Trophoblast cell (in vitro differentiated cells and primary cell): ENCODE data around the gene ZNF394.

Source experiments
- DNase-seq, 2 donors: peaks; one replicate each; pipeline ENCODE4 v3.0.0-alpha.2; 2016
- H2AFZ ChIP-seq: 2 replicates; pipeline ENCODE4 v1.6.1; 2013; ENCODE audit warnings: low read length, moderate library complexity, mild to moderate bottlenecking; ENCODE audit not compliant: insufficient read depth, poor library complexity
- H2AK5ac ChIP-seq: 2 replicates; pipeline ENCODE4 v1.6.1; 2013; ENCODE audit warnings: mild to moderate bottlenecking, low read length
- H2BK120ac ChIP-seq: 2 replicates; pipeline ENCODE4 v1.6.1; 2013; ENCODE audit warnings: low read length, mild to moderate bottlenecking, moderate library complexity; ENCODE audit not compliant: insufficient read depth, poor library complexity
- H2BK12ac ChIP-seq: 2 replicates; pipeline ENCODE4 v1.6.1; 2013; ENCODE audit warnings: mild to moderate bottlenecking, low read length, moderate library complexity
- H2BK5ac ChIP-seq: 2 replicates; pipeline ENCODE4 v1.6.1; 2013; ENCODE audit warnings: low read length, low read depth, moderate library complexity, mild to moderate bottlenecking; ENCODE audit not compliant: poor library complexity
- H3K14ac ChIP-seq: 2 replicates; pipeline ENCODE4 v1.6.1; 2013; ENCODE audit warnings: mild to moderate bottlenecking, low read length
- H3K18ac ChIP-seq: 2 replicates; pipeline ENCODE4 v1.6.1; 2013; ENCODE audit warnings: mild to moderate bottlenecking, low read length
- H3K23ac ChIP-seq: 2 replicates; pipeline ENCODE4 v1.6.1; 2013; ENCODE audit warnings: low read length
- H3K27ac ChIP-seq: 2 replicates; pipeline ENCODE4 v1.5.1; 2013; ENCODE audit warnings: low read depth, mild to moderate bottlenecking, inconsistent platforms, low read length, moderate library complexity
- H3K27me3 ChIP-seq: 2 replicates; pipeline ENCODE4 v1.6.1; 2013; ENCODE audit warnings: inconsistent platforms, mild to moderate bottlenecking, low read length, moderate library complexity; ENCODE audit not compliant: insufficient read depth
- H3K36me3 ChIP-seq, 2 experiments: 1 replicate in 1 of 2; 2 replicates in 1 of 2; pipeline ENCODE4 v1.6.1; 2013; ENCODE audit warnings: low read length in 2 of 2, mild to moderate bottlenecking in 2 of 2, moderate library complexity in 1 of 2; ENCODE audit not compliant: insufficient read depth in 2 of 2, control insufficient read depth in 1 of 2
- H3K4ac ChIP-seq: 2 replicates; pipeline ENCODE4 v1.6.1; 2013; ENCODE audit warnings: low read depth, mild to moderate bottlenecking, low read length, moderate library complexity
- H3K4me1 ChIP-seq, 2 experiments: 1 replicate in 1 of 2; 2 replicates in 1 of 2; pipeline ENCODE4 v1.6.1; 2013; ENCODE audit warnings: low read length in 2 of 2, mild to moderate bottlenecking in 2 of 2, moderate library complexity in 1 of 2; ENCODE audit not compliant: insufficient read depth in 2 of 2, control insufficient read depth in 1 of 2
- H3K4me2 ChIP-seq: 2 replicates; pipeline ENCODE4 v1.6.1; 2013; ENCODE audit warnings: inconsistent platforms, mild to moderate bottlenecking, low read length, moderate library complexity
- H3K4me3 ChIP-seq: 2 replicates; pipeline ENCODE4 v1.5.1; 2013; ENCODE audit warnings: mild to moderate bottlenecking, low read depth, low read length, inconsistent platforms
- H3K79me1 ChIP-seq: one replicate; pipeline ENCODE4 v1.6.1; 2013; ENCODE audit warnings: low read length
- H3K79me2 ChIP-seq: 2 replicates; pipeline ENCODE4 v1.6.1; 2013; ENCODE audit warnings: low read length, mild to moderate bottlenecking; ENCODE audit not compliant: control insufficient read depth, insufficient read depth, poor library complexity
- H3K9ac ChIP-seq: 2 replicates; pipeline ENCODE4 v1.6.1; 2013; ENCODE audit warnings: mild to moderate bottlenecking, low read length
- H3K9me3 ChIP-seq: 2 replicates; pipeline ENCODE4 v1.6.1; 2013; ENCODE audit warnings: low read depth, mild to moderate bottlenecking, control low read depth, inconsistent platforms, low read length; ENCODE audit not compliant: insufficient read depth
- H4K12ac ChIP-seq: 2 replicates; pipeline ENCODE4 v1.6.1; 2013; ENCODE audit warnings: low read depth, mild to moderate bottlenecking, low read length, moderate library complexity
- H4K8ac ChIP-seq: 2 replicates; pipeline ENCODE4 v1.6.1; 2013; ENCODE audit warnings: low read depth, mild to moderate bottlenecking, low read length, moderate library complexity
- H4K91ac ChIP-seq: one replicate; pipeline ENCODE4 v1.6.1; 2013; ENCODE audit warnings: low read depth, mild to moderate bottlenecking, low read length, moderate library complexity
- WGBS: extraction: QIAGEN DNeasy Blood & Tissue Kit; methylation state at CpG from one replicate; pipeline ENCODE4 v1.1.7; 2013; ENCODE audit warnings: missing lambda C conversion rate; ENCODE audit not compliant: insufficient read length, insufficient coverage; ENCODE audit errors: extremely low coverage; 5-methylcytosine and 5-hydroxymethylcytosine counted together

The ZNF394 gene

DNA sequence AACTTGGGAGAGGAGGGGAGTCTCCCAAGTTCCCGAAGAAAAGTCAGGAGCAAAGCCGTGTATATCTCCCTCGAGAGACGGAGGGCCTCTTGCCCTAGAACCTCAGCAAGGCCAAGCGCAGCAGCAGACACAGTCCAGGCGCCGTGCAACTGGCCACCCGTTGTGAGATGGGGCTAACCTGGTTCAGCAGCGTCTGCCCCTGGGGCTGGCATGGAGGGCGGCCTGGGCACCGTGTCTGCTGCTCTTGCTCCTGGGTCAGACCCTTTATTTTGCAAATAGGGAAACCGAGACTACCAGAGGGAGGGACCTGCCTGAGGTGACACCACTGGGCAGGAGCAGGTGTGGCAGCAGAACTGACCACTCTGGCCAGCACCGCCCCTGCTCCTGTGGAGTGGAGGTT is 47.5 kb downstream of the ZNF394 start:
- WGBS = no CpG with 5 or more reads among the region's 13 CpGs
- Histone ChIP-seq H3K9me3 (peaks cover 6% of the 10 kb centered on the region), H3K23ac (no peak overlapping the region)

DNA sequence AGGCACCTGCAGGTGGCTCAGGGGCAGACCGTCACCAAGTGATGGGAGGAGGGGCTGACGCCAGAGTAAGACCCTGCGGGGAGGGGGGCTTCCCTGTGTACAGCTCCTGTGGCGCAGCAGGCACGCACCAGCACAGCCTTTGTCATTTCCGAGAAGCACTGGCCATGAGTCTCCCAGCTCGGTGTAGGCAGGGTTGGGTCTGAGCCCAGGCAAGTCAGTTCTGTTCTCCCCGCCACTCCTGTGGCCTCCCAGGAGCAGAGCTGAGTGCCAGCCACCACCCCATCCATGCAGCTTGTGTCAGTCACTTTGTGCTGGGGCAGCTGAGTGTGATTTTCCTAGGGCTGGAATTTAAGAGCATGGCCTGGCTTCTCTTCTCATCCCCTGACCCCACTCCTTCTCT is 48.1 kb downstream of the ZNF394 start:
- Histone ChIP-seq H3K79me1 (no peaks in the 10 kb centered on the region), H2AK5ac (no peak overlapping the region), H3K14ac (no peak overlapping the region), H3K9ac (no peak overlapping the region), H3K4me1 (no peaks in the 10 kb centered on the region), H2BK5ac (no peak overlapping the region), H4K12ac (no peak overlapping the region), H3K23ac (no peak overlapping the region), H3K27ac (no peak overlapping the region), H3K4me2 (no peak overlapping the region), H4K8ac (no peak overlapping the region), H3K27me3 (no peaks in the 10 kb centered on the region), H3K4ac (no peak overlapping the region), H3K4me3 (no peak overlapping the region), H3K9me3 (peaks cover 6% of the 10 kb centered on the region), H3K18ac (no peak overlapping the region), H2BK120ac (no peak overlapping the region), H2AFZ (no peak overlapping the region), H3K79me2 (no peaks in the 10 kb centered on the region), H4K91ac (no peak overlapping the region), H2BK12ac (no peak overlapping the region), H3K36me3 (peaks cover 89 to 94% of the 10 kb centered on the region in 2 experiments)
- no CpG with 5 or more reads among the region's 8 CpGs for WGBS
- no peak for DNase-seq

More for the DNA sequence above, 47.5 kb downstream of the ZNF394 start:
- no peak for DNase-seq
- Histone ChIP-seq H4K12ac (no peak overlapping the region), H4K8ac (no peak overlapping the region), H3K79me1 (no peaks in the 10 kb centered on the region), H3K9ac (no peak overlapping the region), H3K4me2 (no peak overlapping the region), H3K27ac (no peak overlapping the region), H3K79me2 (no peaks in the 10 kb centered on the region), H2BK12ac (no peak overlapping the region), H3K4me3 (no peak overlapping the region), H4K91ac (no peak overlapping the region), H2AFZ (no peak overlapping the region), H3K36me3 (peaks cover 93 to 97% of the 10 kb centered on the region in 2 experiments), H3K4ac (no peak overlapping the region), H3K18ac (no peak overlapping the region), H3K4me1 (no peaks in the 10 kb centered on the region), H2BK5ac (no peak overlapping the region), H3K27me3 (no peaks in the 10 kb centered on the region), H3K14ac (no peak overlapping the region), H2BK120ac (no peak overlapping the region), H2AK5ac (no peak overlapping the region)

DNA sequence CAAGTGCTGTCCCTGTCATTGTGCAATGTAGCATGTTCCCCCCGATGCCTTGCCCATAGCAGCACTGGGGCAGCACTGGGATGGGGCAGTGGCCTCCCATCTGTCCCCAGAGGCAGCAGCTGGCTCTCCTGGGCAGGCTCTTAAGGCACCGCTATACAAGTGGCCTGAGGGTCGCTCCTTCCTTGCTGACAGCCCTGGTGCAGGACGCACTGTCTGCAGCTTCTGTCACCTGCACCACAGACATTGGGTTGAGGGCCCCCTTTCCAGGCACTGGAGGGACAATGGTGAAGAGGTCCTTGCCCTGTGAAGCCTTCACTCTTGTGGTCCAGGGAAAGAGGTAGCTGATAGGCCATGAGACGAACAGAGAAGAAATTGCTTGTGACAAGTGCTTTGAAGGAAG is 50.8 kb downstream of the ZNF394 start:
- no CpG with 5 or more reads among the region's 5 CpGs for WGBS
- Histone ChIP-seq H3K4me3 (no peak overlapping the region), H2BK12ac (no peak overlapping the region)

DNA sequence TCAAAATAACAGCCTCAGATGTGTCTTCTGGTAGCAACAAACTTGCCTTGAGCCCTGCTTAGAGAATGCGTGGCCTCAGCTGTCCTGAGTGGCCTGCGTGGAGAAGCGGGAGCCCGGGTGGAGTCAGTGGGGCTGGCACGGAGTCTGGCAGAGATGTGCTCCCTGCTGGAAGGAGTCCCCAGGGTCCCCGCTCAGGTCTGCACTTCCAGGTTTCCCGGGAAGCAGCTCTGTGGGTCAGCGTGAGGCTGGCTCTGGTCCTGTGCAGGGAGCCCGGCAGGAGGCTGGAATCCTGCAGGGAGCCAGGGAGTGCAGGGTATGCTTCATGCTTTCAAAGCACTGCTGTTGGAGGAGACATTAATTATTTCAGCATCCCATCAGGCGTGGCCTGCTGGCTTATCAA is 51.2 kb downstream of the ZNF394 start:
- H3K18ac ChIP-seq = no peak overlapping the region
- no peak overlapping the region for H2BK5ac ChIP-seq
- no peak overlapping the region for H3K27ac ChIP-seq
- H2AFZ ChIP-seq = no peak overlapping the region
- H4K8ac ChIP-seq = no peak overlapping the region
- no peak overlapping the region for H2BK12ac ChIP-seq
- no peak overlapping the region for H2AK5ac ChIP-seq
- H3K14ac ChIP-seq = no peak overlapping the region
- no peaks in the 10 kb centered on the region for H3K27me3 ChIP-seq
- H3K4me3 ChIP-seq = no peak overlapping the region
- no peak overlapping the region for H3K9ac ChIP-seq
- H3K4me1 ChIP-seq = peaks cover 0 to under 1% of the 10 kb centered on the region in 2 experiments
- DNase-seq = no peak
- no peaks in the 10 kb centered on the region for H3K79me2 ChIP-seq
- H3K79me1 ChIP-seq = peaks cover 1% of the 10 kb centered on the region
- H4K91ac ChIP-seq = no peak overlapping the region
- no peak overlapping the region for H3K23ac ChIP-seq
- H4K12ac ChIP-seq = no peak overlapping the region
- H3K36me3 ChIP-seq = peaks cover 80 to 85% of the 10 kb centered on the region in 2 experiments
- no peak overlapping the region for H2BK120ac ChIP-seq
- peaks cover 6% of the 10 kb centered on the region for H3K9me3 ChIP-seq
- WGBS = no CpG with 5 or more reads among the region's 10 CpGs
- no peak overlapping the region for H3K4ac ChIP-seq
- H3K4me2 ChIP-seq = no peak overlapping the region

More for the DNA sequence above, 50.8 kb downstream of the ZNF394 start:
- Histone ChIP-seq H4K91ac (no peak overlapping the region), H2BK120ac (no peak overlapping the region), H3K23ac (no peak overlapping the region), H2AFZ (no peak overlapping the region), H3K36me3 (peaks cover 83 to 88% of the 10 kb centered on the region in 2 experiments), H3K4me2 (no peak overlapping the region), H2BK5ac (no peak overlapping the region), H3K27ac (no peak overlapping the region), H3K9me3 (peaks cover 6% of the 10 kb centered on the region), H3K27me3 (no peaks in the 10 kb centered on the region), H3K4me1 (no peaks in the 10 kb centered on the region), H3K79me1 (no peaks in the 10 kb centered on the region), H3K18ac (no peak overlapping the region), H4K12ac (no peak overlapping the region), H2AK5ac (no peak overlapping the region), H3K14ac (no peak overlapping the region), H3K79me2 (no peaks in the 10 kb centered on the region), H4K8ac (no peak overlapping the region), H3K9ac (no peak overlapping the region), H3K4ac (no peak overlapping the region)
- no peak for DNase-seq
